Liver (tissue), 9 donors: Measurements from ENCODE around the gene VEZF1. TPM values are rescaled to one million over a fixed set of nuclear protein-coding genes. Genes with fewer than 3 reads are reported as not detected.

Experiments used
- DNase-seq: peaks from one replicate; pipeline ENCODE4 v3.0.0-alpha.2; 2017; ENCODE audit warnings: low spot score
- H3K27ac ChIP-seq, 2 donors: one replicate each; pipeline ENCODE4 v1.7.0; 2013; ENCODE audit warnings: inconsistent platforms in 2 of 2, low read length in 2 of 2, control low read depth in 1 of 2, low read depth in 1 of 2, mild to moderate bottlenecking in 1 of 2
- H3K27me3 ChIP-seq, 4 donors: one replicate each; pipeline versions ENCODE4 v1.6.1 to v1.7.0; 2013; ENCODE audit warnings: low read length in 3 of 4, inconsistent platforms in 1 of 4, mild to moderate bottlenecking in 1 of 4, moderate library complexity in 1 of 4; ENCODE audit not compliant: control insufficient read depth in 4 of 4, insufficient read depth in 4 of 4
- H3K36me3 ChIP-seq, 4 donors: one replicate each; pipeline versions ENCODE4 v1.6.1 to v1.7.0; 2013; ENCODE audit warnings: low read length in 3 of 4, mild to moderate bottlenecking in 3 of 4, low read depth in 1 of 4, moderate library complexity in 1 of 4; ENCODE audit not compliant: control insufficient read depth in 4 of 4, insufficient read depth in 3 of 4
- H3K4me1 ChIP-seq, 4 donors: one replicate each; pipeline versions ENCODE4 v1.6.1 to v1.7.0; 2013; ENCODE audit warnings: low read length in 3 of 4, mild to moderate bottlenecking in 3 of 4, moderate library complexity in 1 of 4; ENCODE audit not compliant: control insufficient read depth in 4 of 4, insufficient read depth in 4 of 4
- H3K4me3 ChIP-seq, 3 donors: one replicate each; pipeline versions ENCODE4 v1.6.1 to v1.7.0; 2013; ENCODE audit warnings: low read length in 3 of 3, control low read depth in 1 of 3, low read depth in 1 of 3, mild to moderate bottlenecking in 1 of 3
- H3K9ac ChIP-seq, 2 donors: one replicate each; pipeline ENCODE4 v1.7.0; 2013; ENCODE audit warnings: low read length in 2 of 2, mild to moderate bottlenecking in 2 of 2, moderate library complexity in 2 of 2, control low read depth in 1 of 2, low read depth in 1 of 2
- H3K9me3 ChIP-seq, 4 donors: one replicate each; pipeline versions ENCODE4 v1.6.1 to v1.7.0; 2013; ENCODE audit warnings: low read length in 3 of 4; ENCODE audit not compliant: control insufficient read depth in 4 of 4
- EGR1 ChIP-seq, 2 donors: IDR thresholded peaks; 2 replicates each; pipeline ENCODE4 v1.6.1; 2016 to 2018; ENCODE audit warnings: antibody characterized with exemption in 2 of 2, low read depth in 2 of 2
- FOXA1 ChIP-seq: IDR thresholded peaks from 2 replicates; pipeline ENCODE4 v1.6.1; 2016; ENCODE audit warnings: antibody characterized with exemption
- FOXA2 ChIP-seq: IDR thresholded peaks from 2 replicates; pipeline ENCODE4 v1.6.1; 2016; ENCODE audit warnings: antibody characterized with exemption
- GABPA ChIP-seq, 2 donors: IDR thresholded peaks in 1 of 2; conservative IDR thresholded peaks in 1 of 2; 2 replicates each; pipeline ENCODE4 v1.6.1; 2016; ENCODE audit warnings: antibody characterized with exemption in 2 of 2, mild to moderate bottlenecking in 1 of 2, moderate library complexity in 1 of 2
- HNF4A ChIP-seq, 2 donors: conservative IDR thresholded peaks; 2 replicates each; pipeline ENCODE4 v1.6.1; 2016; ENCODE audit warnings: antibody characterized with exemption in 2 of 2, mild to moderate bottlenecking in 2 of 2
- HNF4G ChIP-seq: IDR thresholded peaks from 2 replicates; pipeline ENCODE4 v1.6.1; 2016; ENCODE audit warnings: antibody characterized with exemption
- NR2F2 ChIP-seq: IDR thresholded peaks from 2 replicates; pipeline ENCODE4 v1.6.1; 2016; ENCODE audit warnings: antibody characterized with exemption
- RAD21 ChIP-seq, 2 donors: IDR thresholded peaks; 2 replicates each; pipeline ENCODE4 v1.6.1; 2016; ENCODE audit warnings: antibody characterized with exemption in 2 of 2, mild to moderate bottlenecking in 2 of 2
- REST ChIP-seq: IDR thresholded peaks from 2 replicates; pipeline ENCODE4 v1.6.1; 2016; ENCODE audit warnings: antibody characterized with exemption, mild to moderate bottlenecking
- RXRA ChIP-seq, 2 donors: IDR thresholded peaks; 2 replicates each; pipeline ENCODE4 v1.6.1; 2017 to 2018; ENCODE audit warnings: antibody characterized with exemption in 2 of 2, mild to moderate bottlenecking in 1 of 2
- SP1 ChIP-seq: IDR thresholded peaks from 2 replicates; pipeline ENCODE4 v1.6.1; 2018; ENCODE audit warnings: antibody characterized with exemption, mild to moderate bottlenecking
- TAF1 ChIP-seq: conservative IDR thresholded peaks from 2 replicates; pipeline ENCODE4 v1.6.1; 2016; ENCODE audit warnings: antibody characterized with exemption, mild to moderate bottlenecking
- YY1 ChIP-seq: IDR thresholded peaks from 2 replicates; pipeline ENCODE4 v1.6.1; 2016; ENCODE audit warnings: antibody characterized with exemption, mild to moderate bottlenecking
- WGBS: extraction: QIAGEN DNeasy Blood & Tissue Kit; methylation state at CpG from one replicate; pipeline ENCODE4 v1.1.7; 2013; 5-methylcytosine and 5-hydroxymethylcytosine counted together
- polyA plus RNA-seq, 2 donors: library from polyadenylated mRNA; stranded (reverse) in 1 of 2; unstranded in 1 of 2; fragments of 200-250 nt in 1 of 2; fragments of >200 nt in 1 of 2; fragmentation: Nextera tagmentation in 1 of 2; extraction: Ambion mirVana in 1 of 2; gene quantifications; one replicate each; pipeline versions ENCODE4 v1.2.1 to v1.2.3, GENCODE V29; 2013 to 2015
- total RNA-seq, 2 donors: library from RNA; depleted of rRNA; stranded (reverse); fragments of >200 nt; gene quantifications; one replicate each; pipeline ENCODE4 v1.2.3, GENCODE V29; 2014
- TF ChIP-seq, protein P1 (sequence below): IDR thresholded peaks from 2 replicates; pipeline ENCODE4 v1.6.1; 2016; ENCODE audit warnings: antibody characterized with exemption
- TF ChIP-seq, protein P2 (sequence below): IDR thresholded peaks from 2 replicates; pipeline ENCODE4 v1.6.1; 2016; ENCODE audit warnings: antibody characterized with exemption
- TF ChIP-seq, protein P3 (sequence below): IDR thresholded peaks from 2 replicates; pipeline ENCODE4 v1.6.1; 2016; ENCODE audit warnings: antibody characterized with exemption
- donor health status: healthy.
- donor health status: healthy.
- donor health status: healthy.
- donor health status: healthy.
- donor health status: healthy.

VEZF1 gene
- total and polyA plus RNA-seq, 4 donors: 7.9 to 26.2 (median 11.4) TPM

DNA sequence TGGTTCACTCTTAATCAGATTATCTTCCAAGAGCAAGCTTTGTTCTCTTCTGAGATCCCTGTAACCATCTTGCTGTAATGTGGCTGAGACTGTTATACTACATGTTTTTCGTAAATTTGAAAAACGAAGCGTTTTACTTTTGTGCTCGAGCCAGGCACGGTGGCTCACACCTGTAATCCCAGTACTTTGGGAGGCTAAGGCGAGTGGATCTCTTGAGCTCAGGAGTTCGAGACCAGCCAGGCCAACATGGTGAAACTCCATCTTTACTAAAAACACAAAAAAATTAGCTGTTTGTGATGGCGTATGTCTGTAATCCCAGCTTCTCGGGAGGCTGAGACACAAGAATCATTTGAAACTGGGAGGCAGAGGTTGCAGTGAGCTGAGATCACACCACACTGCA is 40.7 kb downstream of the VEZF1 start (continued):
- TF ChIP-seq FOXA2 (no peak), EGR1 (IDR thresholded peaks at IDR 0.05; ENCODE audit: low read depth in 2 of 2) (no peak), RAD21 (IDR thresholded peaks at IDR 0.05) (no peak), FOXA1 (no peak), GABPA (IDR thresholded peaks at IDR 0.05 in 1 of 2, conservative IDR thresholded peaks at IDR 0.05 in 1 of 2) (no peak)
- TF ChIP-seq, protein P1, sequence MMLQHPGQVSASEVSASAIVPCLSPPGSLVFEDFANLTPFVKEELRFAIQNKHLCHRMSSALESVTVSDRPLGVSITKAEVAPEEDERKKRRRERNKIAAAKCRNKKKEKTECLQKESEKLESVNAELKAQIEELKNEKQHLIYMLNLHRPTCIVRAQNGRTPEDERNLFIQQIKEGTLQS: no peak
- TF ChIP-seq, protein P2, sequence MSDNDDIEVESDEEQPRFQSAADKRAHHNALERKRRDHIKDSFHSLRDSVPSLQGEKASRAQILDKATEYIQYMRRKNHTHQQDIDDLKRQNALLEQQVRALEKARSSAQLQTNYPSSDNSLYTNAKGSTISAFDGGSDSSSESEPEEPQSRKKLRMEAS: no peak

DNA sequence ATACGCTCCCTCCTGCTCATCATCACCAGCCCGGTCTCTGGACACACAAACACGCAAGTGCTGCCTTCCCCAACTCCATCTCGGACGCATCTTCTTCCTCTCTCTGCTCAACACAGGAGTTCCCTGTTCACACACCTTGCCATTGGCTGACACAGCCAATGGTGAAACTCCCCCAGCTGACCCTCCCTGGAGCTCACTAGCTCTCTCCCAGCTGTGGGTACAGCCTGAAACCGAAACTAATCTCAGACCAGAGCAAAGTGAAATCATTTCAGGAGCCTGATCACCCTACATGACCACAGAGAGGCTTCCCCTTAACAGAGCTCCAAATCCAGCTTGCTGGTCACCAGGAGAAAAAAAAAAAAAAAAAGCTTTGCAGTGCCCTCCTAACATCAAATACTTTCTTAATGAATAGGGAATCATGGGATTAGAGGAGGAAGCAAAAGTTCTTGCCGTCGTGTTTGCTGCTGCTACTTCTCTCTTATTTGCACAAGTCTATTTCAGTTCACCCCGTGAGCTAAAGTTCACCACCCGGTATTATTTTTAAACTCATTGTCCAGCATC is 41.2 kb downstream of the VEZF1 start:
- H3K4me3 ChIP-seq: peak overlapping the region; percentile 39 to 72 (median 54)
- WGBS: 10% methylated on average over 10 of the region's 10 CpGs
- TF ChIP-seq, protein P2: peak; percentile 36
- TF ChIP-seq RXRA (IDR thresholded peaks at IDR 0.05) (peak; percentile 52 to 64), SP1 (peak; percentile 80), FOXA1 (no peak), TAF1 (no peak), YY1 (peak; percentile 39), HNF4A (conservative IDR thresholded peaks at IDR 0.05) (peak; percentile 35 to 43), EGR1 (IDR thresholded peaks at IDR 0.05; ENCODE audit: low read depth in 2 of 2) (no peak), RAD21 (IDR thresholded peaks at IDR 0.05) (peak; percentile 13 to 45), HNF4G (no peak), NR2F2 (peak; percentile 23), FOXA2 (no peak), GABPA (IDR thresholded peaks at IDR 0.05 in 1 of 2, conservative IDR thresholded peaks at IDR 0.05 in 1 of 2) (no peak), REST (peak; percentile 32)
- TF ChIP-seq, protein P3, sequence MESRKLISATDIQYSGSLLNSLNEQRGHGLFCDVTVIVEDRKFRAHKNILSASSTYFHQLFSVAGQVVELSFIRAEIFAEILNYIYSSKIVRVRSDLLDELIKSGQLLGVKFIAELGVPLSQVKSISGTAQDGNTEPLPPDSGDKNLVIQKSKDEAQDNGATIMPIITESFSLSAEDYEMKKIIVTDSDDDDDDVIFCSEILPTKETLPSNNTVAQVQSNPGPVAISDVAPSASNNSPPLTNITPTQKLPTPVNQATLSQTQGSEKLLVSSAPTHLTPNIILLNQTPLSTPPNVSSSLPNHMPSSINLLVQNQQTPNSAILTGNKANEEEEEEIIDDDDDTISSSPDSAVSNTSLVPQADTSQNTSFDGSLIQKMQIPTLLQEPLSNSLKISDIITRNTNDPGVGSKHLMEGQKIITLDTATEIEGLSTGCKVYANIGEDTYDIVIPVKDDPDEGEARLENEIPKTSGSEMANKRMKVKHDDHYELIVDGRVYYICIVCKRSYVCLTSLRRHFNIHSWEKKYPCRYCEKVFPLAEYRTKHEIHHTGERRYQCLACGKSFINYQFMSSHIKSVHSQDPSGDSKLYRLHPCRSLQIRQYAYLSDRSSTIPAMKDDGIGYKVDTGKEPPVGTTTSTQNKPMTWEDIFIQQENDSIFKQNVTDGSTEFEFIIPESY: no peak
- TF ChIP-seq, protein P1: no peak
- peak overlapping the region; percentile 7 to 63 for H3K9ac ChIP-seq
- H3K9me3 ChIP-seq: no peaks in the 10 kb centered on the region
- no peak for DNase-seq
- no peaks in the 10 kb centered on the region for H3K27me3 ChIP-seq
- H3K36me3 ChIP-seq: no peaks in the 10 kb centered on the region
- H3K4me1 ChIP-seq: peaks cover 0 to 15% (median 8%) of the 10 kb centered on the region in 4 donors
- peak overlapping the region; percentile 67 to 72 for H3K27ac ChIP-seq
